Activated CD4-positive, alpha-beta T cell treated with anti-CD3 and anti-CD28 coated beads, Interleukin-2, amount 50 U/mL, for 16 hours (primary cell): ENCODE measurements around the gene SH3RF3.
"Not testable (repeated sequence)": the region's sequence is repeated elsewhere in the genome, so short reads cannot be mapped to it uniquely, and the experiment has no call there.

Experiments used
- DNase-seq: peaks from one replicate; pipeline ENCODE4 v3.0.0-alpha.2; 2020

The SH3RF3 gene

GRCh38 chr2:109519513-109519912 is 390.5 kb downstream of the SH3RF3 start:
- DNase-seq, result no peak

- no peak for DNase-seq
Observed at GRCh38 chr2:109521233-109522062, 392.4 kb downstream of the SH3RF3 start.

- no peak for DNase-seq
Observed at GRCh38 chr2:109522063-109522374, 393.0 kb downstream of the SH3RF3 start.

- DNase-seq, result no peak
Observed at GRCh38 chr2:109523121-109523520, 394.1 kb downstream of the SH3RF3 start.

- no peak for DNase-seq
Observed at GRCh38 chr2:109523536-109524361, 394.7 kb downstream of the SH3RF3 start.

GRCh38 chr2:109525836-109526235 is 396.8 kb downstream of the SH3RF3 start:
- no peak for DNase-seq

- no peak for DNase-seq
Observed at GRCh38 chr2:109526442-109526970, 397.5 kb downstream of the SH3RF3 start.

GRCh38 chr2:109527079-109527478 is 398.1 kb downstream of the SH3RF3 start:
- DNase-seq, result no peak

GRCh38 chr2:109527846-109528705 is 399.1 kb downstream of the SH3RF3 start:
- no peak for DNase-seq

GRCh38 chr2:109528811-109529501 is 400.0 kb downstream of the SH3RF3 start:
- no peak for DNase-seq

- no peak for DNase-seq
Observed at GRCh38 chr2:109529532-109530449, 400.8 kb downstream of the SH3RF3 start.

GRCh38 chr2:109530712-109531111 is 401.7 kb downstream of the SH3RF3 start:
- no peak for DNase-seq

GRCh38 chr2:109531221-109531620 is 402.2 kb downstream of the SH3RF3 start:
- DNase-seq, result no peak

GRCh38 chr2:109531896-109532727 is 403.1 kb downstream of the SH3RF3 start:
- DNase-seq, result no peak

GRCh38 chr2:109532728-109533076 is 403.7 kb downstream of the SH3RF3 start:
- DNase-seq, result no peak

GRCh38 chr2:109533823-109534222 is 404.8 kb downstream of the SH3RF3 start:
- no peak for DNase-seq

- DNase-seq, result no peak
Observed at GRCh38 chr2:109535217-109535946, 406.4 kb downstream of the SH3RF3 start.

- DNase-seq, result not testable (repeated sequence)
Observed at GRCh38 chr2:109536556-109536955, 407.6 kb downstream of the SH3RF3 start.

- DNase-seq, result no peak
Observed at GRCh38 chr2:109537565-109538222, 408.7 kb downstream of the SH3RF3 start.
